ENCODE results near the gene ZNF229.

GRCh38 chr19:44401139-44402115 is 46.8 kb downstream of the ZNF229 start, which contains the start of gene ZNF285:
- TF ChIP-seq POLR2A (IDR thresholded peaks at IDR 0.05; ENCODE audit: low read length) = peak; percentile 19
- TF ChIP-seq GATA1 (IDR thresholded peaks at IDR 0.05; ENCODE audit: low read depth, low read length) = no peak
